ENCODE results near the gene SERPINA5.

Gene SERPINA5

DNA sequence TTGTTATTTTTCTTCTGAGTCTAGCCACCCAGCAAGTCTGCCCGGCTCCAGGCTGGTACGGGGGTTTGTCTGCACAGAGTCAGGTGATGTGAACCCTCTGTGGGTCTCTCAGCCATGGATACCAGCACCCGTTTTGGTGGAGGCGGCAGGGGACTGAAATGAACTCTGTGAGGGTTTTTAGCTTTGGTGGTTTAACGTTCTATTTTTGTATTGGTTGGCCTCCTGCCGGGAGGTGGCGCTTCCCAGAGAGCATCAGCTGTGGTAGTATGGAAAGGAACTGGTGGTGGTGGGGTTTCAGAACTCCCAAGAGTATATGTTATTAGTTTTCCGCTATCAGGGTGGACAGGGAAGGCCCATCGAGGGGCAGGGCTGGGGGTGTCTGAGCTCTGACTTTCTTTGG is 25.2 kb upstream of the SERPINA5 start:
- no peak for DNase-seq

GRCh38 chr14:94557327-94557726 is 23.9 kb upstream of the SERPINA5 start:
- DNase-seq = no peak

DNA sequence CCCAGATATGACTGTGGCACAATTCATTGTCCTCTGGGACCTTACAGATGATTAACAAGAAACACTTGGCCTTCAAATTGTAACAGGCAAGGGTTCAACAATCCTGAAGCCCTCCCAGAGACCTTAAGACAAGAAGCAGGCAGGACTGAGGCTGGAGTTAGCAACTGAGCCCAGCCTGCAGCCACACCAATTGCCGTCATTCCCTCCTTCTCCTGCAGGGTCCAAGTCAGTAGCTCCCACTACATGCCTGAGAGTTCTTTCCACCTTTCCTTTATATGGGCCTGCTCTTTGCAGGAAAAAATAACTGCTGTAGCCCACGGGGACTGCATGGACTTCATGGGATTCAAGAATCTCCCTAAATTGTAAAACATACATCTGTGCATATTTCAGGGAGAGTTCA is 22.4 kb upstream of the SERPINA5 start:
- DNase-seq = no peak

- no peak for DNase-seq
Measured at GRCh38 chr14:94559638-94560290, 21.5 kb upstream of the SERPINA5 start.

DNA sequence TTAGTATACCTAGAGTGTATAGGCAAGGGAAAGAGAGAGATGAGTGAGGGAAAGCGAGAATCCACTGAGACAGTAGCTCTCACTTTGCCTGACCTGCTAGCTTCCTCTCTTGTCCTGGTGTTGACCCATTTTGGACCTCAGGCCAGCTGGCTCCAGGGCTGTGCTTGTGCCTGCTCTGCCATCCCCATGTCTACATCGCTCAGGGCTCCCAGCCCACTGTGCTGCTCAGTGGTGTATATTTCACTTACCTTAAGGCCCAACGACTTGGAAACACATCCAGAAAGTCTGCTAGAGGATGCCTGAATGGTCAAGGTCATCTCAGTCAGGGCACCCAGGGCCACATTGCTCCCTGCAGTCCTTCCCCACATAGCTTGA is 20.9 kb upstream of the SERPINA5 start:
- no peak for DNase-seq

- no peak for DNase-seq
Measured at GRCh38 chr14:94560751-94561655, 20.2 kb upstream of the SERPINA5 start, which contains the start of gene SERPINA4. TSS of gene SERPINA4 (plus strand) at chr14:94561442. CDS start at chr14:94563483, 2,041 bp downstream.

DNA sequence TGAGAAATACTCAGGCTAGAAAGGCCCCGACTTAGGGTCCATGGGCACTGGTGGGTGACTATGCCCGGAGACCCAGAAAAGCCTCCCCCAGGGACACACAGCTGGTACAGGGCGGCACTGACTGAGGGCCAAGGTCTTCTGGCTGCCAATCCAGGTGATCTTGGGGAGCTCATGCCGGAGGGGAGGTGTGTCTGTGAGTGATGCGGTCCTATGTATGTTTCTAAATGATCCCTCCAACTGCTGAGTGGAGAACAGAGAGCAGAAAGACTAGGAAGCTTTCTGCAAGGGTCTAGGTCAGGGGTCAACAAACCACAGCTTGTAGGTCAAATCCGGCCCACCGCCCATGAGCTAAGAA is 19.6 kb upstream of the SERPINA5 start:
- DNase-seq = no peak

GRCh38 chr14:94562022-94562421 is 19.2 kb upstream of the SERPINA5 start:
- no peak for DNase-seq

- DNase-seq = no peak
Measured at GRCh38 chr14:94562941-94563883, 18.0 kb upstream of the SERPINA5 start.

DNA sequence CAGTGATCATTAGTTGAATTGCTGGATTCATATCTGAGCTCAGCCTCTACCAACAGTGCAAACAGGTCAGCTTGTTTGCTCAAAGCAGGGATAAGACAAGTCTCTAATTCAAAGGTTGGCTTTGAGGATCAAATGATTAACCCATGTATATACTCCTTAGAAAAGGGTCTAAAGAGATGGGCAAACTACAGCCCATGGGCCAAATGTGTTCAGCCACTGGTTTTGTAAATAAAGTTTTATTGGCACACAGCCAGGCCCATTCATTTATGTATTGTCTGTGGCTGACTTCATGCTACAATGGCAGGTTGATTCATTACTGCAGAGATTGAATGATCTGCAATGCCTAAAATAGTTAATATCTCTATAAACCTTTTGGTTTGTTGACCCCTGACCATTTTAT is 16.8 kb upstream of the SERPINA5 start:
- no peak for DNase-seq

GRCh38 chr14:94568186-94568585 is 13.0 kb upstream of the SERPINA5 start:
- no peak for DNase-seq

GRCh38 chr14:94569381-94570001 is 11.7 kb upstream of the SERPINA5 start:
- no peak for DNase-seq

DNA sequence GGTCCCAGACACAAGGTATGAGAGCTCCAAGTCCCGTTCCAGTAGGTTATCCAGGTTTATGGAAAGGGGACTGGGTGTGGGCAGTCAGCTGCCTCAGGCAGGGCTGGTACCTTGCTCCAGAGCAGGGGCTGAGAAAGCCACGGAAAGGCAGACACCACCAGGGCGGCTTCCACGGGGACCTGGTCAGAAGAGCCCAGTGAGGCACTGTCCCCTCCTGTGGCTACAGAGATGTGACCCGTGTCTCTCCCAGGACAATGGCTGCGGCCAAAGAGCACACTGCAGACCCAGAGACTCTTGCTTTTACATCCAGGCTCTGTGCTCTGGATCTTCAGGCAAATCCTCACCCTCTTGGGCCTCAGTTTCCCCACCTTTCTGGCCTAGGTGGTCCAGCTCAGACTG is 11.2 kb upstream of the SERPINA5 start:
- no peak for DNase-seq

- no peak for DNase-seq
Measured at GRCh38 chr14:94570440-94570839, 10.8 kb upstream of the SERPINA5 start.

DNA sequence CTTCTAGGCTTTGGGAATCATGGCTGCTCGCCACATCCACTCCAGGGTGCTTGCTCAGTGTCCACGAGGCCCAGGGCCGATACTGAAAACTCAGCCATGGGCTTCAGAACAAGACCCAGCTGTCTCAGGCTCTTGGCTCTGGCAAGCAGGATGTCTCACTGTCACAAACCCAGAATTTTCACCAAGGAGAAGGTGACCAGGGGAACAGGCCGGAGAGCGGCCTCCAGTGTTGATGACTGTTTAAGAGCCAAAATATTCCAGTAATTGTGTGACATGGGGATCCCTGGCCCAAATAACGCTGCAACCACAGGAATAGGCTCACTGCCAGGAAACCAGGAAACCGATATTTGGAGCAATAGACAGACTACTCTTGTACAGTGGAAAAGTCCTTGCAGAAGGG is 9.8 kb upstream of the SERPINA5 start:
- DNase-seq = no peak

- DNase-seq = no peak
Measured at GRCh38 chr14:94571950-94572349, 9.3 kb upstream of the SERPINA5 start.

DNA sequence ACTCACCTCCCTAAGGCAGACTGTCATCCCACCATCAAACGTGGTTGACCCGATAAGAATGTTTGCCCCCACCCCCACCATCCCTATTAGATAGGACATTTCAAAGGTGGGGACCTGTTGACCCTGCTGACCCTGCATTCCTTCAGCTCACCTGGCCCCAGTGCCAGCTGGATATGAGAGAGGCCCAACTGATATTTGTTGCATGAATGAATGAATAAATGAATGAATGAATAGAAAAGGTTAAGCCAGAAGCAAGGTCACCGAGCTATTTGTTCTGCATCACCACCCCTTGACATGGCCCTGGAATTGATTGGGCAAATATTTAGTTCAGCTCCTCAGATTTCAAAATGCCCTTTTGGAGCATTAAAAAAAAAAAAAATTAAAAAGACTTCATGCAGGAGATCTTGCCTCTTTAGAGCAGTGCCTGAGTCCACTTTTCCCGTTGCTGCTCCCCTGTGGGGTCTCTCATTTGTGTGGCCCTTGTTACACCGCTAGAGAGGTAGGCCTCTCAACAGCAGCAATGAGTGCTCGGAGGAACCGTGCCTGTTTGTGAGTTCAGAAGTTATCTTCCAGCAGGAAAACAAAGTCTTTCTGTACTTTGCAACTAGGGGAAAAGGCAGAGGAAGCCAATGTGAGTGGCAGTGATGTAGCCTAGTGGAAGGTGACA is 8.5 kb upstream of the SERPINA5 start:
- DNase-seq = no peak

- DNase-seq = no peak
Measured at GRCh38 chr14:94573475-94574277, 7.5 kb upstream of the SERPINA5 start.

DNA sequence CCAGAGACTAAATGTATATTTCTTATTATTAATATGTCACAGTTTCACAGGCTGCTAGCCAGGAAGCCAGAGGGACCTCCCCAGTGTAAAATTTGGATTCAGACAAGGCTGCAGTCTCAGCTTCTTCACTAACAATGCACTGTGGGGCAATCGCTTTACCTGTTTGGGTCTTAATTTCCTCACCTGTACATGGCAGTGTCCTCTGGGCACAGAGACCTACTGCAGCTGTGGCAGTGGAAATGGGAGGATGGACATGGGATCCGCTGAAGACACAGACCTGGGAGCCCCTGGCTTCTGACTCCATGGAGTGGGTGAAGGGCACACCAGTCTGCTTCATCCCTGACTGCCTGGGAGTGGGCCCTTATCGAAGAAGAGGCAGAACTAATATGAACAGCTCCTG is 6.9 kb upstream of the SERPINA5 start:
- no peak for DNase-seq

GRCh38 chr14:94575730-94576585 is 5.3 kb upstream of the SERPINA5 start:
- DNase-seq = no peak
